ENCODE data around the gene FHIP1A. TPM values are rescaled to one million over a fixed set of nuclear protein-coding genes. Genes with fewer than 3 reads are reported as not detected.

Gene FHIP1A
- total RNA-seq, result 10 to 100 TPM; 21.8 to 27.1 TPM
- 1 to 10 TPM; 1.5 to 2.2 TPM for polyA plus RNA-seq
- long read RNA-seq, donor 1, result 0 reads
- long read RNA-seq, donor 2, result 0 reads
- long read RNA-seq, donor 3, partial matches to known transcripts, result 0 of 1 reads
- long read RNA-seq, donor 3, other reads (novel, unspliced or antisense), result 0 of 1 reads
- long read RNA-seq, donor 4, result 0 reads
- long read RNA-seq, donor 5, result 0 reads

GRCh38 chr4:151408630-151409469 lies at the start of gene FHIP1A:
TSS of gene FHIP1A (plus strand) at chr4:151409176. CDS start at chr4:151566260, 157,084 bp downstream.
- H3K27me3 ChIP-seq (ENCODE audit: control insufficient read depth in 3 of 3, insufficient read depth in 3 of 3, low read length in 2 of 3), result peaks cover 0 to 16% (median 4%) of the 10 kb centered on the region in 3 donors
- peak within 1 kb of the TSS; percentile 61 to 75 for H3K27ac ChIP-seq (ENCODE audit: low read depth in 1 of 2, low read length in 1 of 2)
- peaks cover 0 to 10% (median 3%) of the 10 kb centered on the region in 5 donors for H3K4me1 ChIP-seq (ENCODE audit: control insufficient read depth in 5 of 5, insufficient read depth in 5 of 5, low read length in 5 of 5)
- peak within 1 kb of the TSS; percentile 33 for H3K4me3 ChIP-seq
- DNase-seq (peak; percentile 72 to 88 (median 83)), ATAC-seq (ENCODE audit: insufficient read depth, low FRiP score) (peak; percentile 88)
- WGBS, 2 donors, result 4 to 8% methylated on average over 70 to 84 of the region's 84 CpGs
- no peaks in the 10 kb centered on the region for H3K9me3 ChIP-seq (ENCODE audit: control insufficient read depth in 4 of 4, insufficient read depth in 3 of 4, low read length in 3 of 4)
- no peaks in the 10 kb centered on the region for H3K36me3 ChIP-seq (ENCODE audit: control insufficient read depth in 4 of 4, insufficient read depth in 4 of 4, low read length in 4 of 4)
- TF ChIP-seq CTCF (IDR thresholded peaks at IDR 0.05; ENCODE audit: control extremely low read depth, extremely low read depth), result no peak
- peak within 1 kb of the TSS; percentile 56 to 59 for H3K9ac ChIP-seq (ENCODE audit: insufficient read depth in 1 of 2, low read length in 2 of 2)

GRCh38 chr4:151359576-151359975 lies 49.4 kb upstream of the FHIP1A start:
- H3K36me3 ChIP-seq (ENCODE audit: control insufficient read depth in 4 of 4, insufficient read depth in 4 of 4, low read length in 4 of 4), result no peaks in the 10 kb centered on the region
- H3K9ac ChIP-seq (ENCODE audit: insufficient read depth in 1 of 2, low read length in 2 of 2), result no peak overlapping the region
- TF ChIP-seq CTCF (IDR thresholded peaks at IDR 0.05; ENCODE audit: control extremely low read depth, extremely low read depth), result no peak
- no peaks in the 10 kb centered on the region for H3K27me3 ChIP-seq (ENCODE audit: control insufficient read depth in 3 of 3, insufficient read depth in 3 of 3, low read length in 2 of 3)
- ATAC-seq (ENCODE audit: insufficient read depth, low FRiP score) (no peak), DNase-seq (peak; percentile 26 to 38 (median 35))
- H3K4me1 ChIP-seq (ENCODE audit: control insufficient read depth in 5 of 5, insufficient read depth in 5 of 5, low read length in 5 of 5), result peaks cover 0 to 8% (median 0%) of the 10 kb centered on the region in 5 donors
- H3K27ac ChIP-seq (ENCODE audit: low read depth in 1 of 2, low read length in 1 of 2), result no peak overlapping the region
- H3K4me3 ChIP-seq, result no peak overlapping the region
- H3K9me3 ChIP-seq (ENCODE audit: control insufficient read depth in 4 of 4, insufficient read depth in 3 of 4, low read length in 3 of 4), result no peaks in the 10 kb centered on the region
- 79 to 88% methylated on average over 4 of the region's 4 CpGs for WGBS, 2 donors

GRCh38 chr4:151361126-151361525 lies 47.9 kb upstream of the FHIP1A start:
- Histone ChIP-seq H3K27me3 (ENCODE audit: control insufficient read depth in 3 of 3, insufficient read depth in 3 of 3, low read length in 2 of 3) (no peaks in the 10 kb centered on the region), H3K9ac (ENCODE audit: insufficient read depth in 1 of 2, low read length in 2 of 2) (no peak overlapping the region), H3K27ac (ENCODE audit: low read depth in 1 of 2, low read length in 1 of 2) (no peak overlapping the region), H3K9me3 (ENCODE audit: control insufficient read depth in 4 of 4, insufficient read depth in 3 of 4, low read length in 3 of 4) (no peaks in the 10 kb centered on the region), H3K4me3 (no peak overlapping the region), H3K4me1 (ENCODE audit: control insufficient read depth in 5 of 5, insufficient read depth in 5 of 5, low read length in 5 of 5) (peaks cover 0 to 8% (median 0%) of the 10 kb centered on the region in 5 donors), H3K36me3 (ENCODE audit: control insufficient read depth in 4 of 4, insufficient read depth in 4 of 4, low read length in 4 of 4) (no peaks in the 10 kb centered on the region)
- no peak for TF ChIP-seq CTCF (IDR thresholded peaks at IDR 0.05; ENCODE audit: control extremely low read depth, extremely low read depth)
- DNase-seq, result no peak
- no peak for ATAC-seq (ENCODE audit: insufficient read depth, low FRiP score)
- WGBS, 2 donors, result 95 to 96% methylated on average over 2 of the region's 2 CpGs

Data from lung (tissue), 16 donors.